Prostate gland (tissue), 2 donors: Measurements from ENCODE around the gene GPR35.

ENCODE experiments used
- CTCF ChIP-seq, 4 experiments: fragments of 200-600 bp in 2 of 4; fragments of 450-650 bp in 2 of 4; sonication (generic) in 2 of 4; IDR thresholded peaks; 1 replicate in 3 of 4; 2 replicates in 1 of 4; pipeline ENCODE4 v1.5.1; 2016 to 2019; ENCODE audit warnings: antibody characterized with exemption in 4 of 4, mild to moderate bottlenecking in 2 of 4, moderate library complexity in 2 of 4
- POLR2AphosphoS5 ChIP-seq: sonication (generic); formaldehyde crosslinking; IDR thresholded peaks from one replicate; pipeline ENCODE4 v1.6.1; 2017; ENCODE audit warnings: antibody characterized with exemption

- no peak for TF ChIP-seq POLR2AphosphoS5
- no peak for TF ChIP-seq CTCF (IDR thresholded peaks at IDR 0.05)
These were observed 12.6 kb downstream of the GPR35 start for GRCh38 chr2:240637901-240638345.
